Activated B cell treated with CpG ODN at 0.5 μM for 24 hours (primary cell): Measurements from ENCODE around the gene MDH1B. TPM values are rescaled to one million over a fixed set of nuclear protein-coding genes. Genes with fewer than 3 reads are reported as not detected.
"Not testable (repeated sequence)": the region's sequence is repeated elsewhere in the genome, so short reads cannot be mapped to it uniquely, and the experiment has no call there.

Experiments used
- ATAC-seq: fragments of 200-7000 bp; cut with Tn5 transposase; one replicate; pipeline ENCODE4 v1.10.0; 2021; ENCODE audit warnings: low read depth, mild to moderate bottlenecking, moderate library complexity
- CTCF ChIA-PET: fragments of 350-600 bp; sonication (Branson Sonifier 250); formaldehyde crosslinking; loops from one replicate; lab custom pipeline; 2021; ENCODE audit warnings: antibody characterized with exemption; lab: Charles Lee
- POLR2A ChIA-PET: fragments of 350-600 bp; sonication (Branson Sonifier 250); formaldehyde crosslinking; loops from one replicate; lab custom pipeline; 2021; ENCODE audit warnings: antibody characterized with exemption; lab: Charles Lee
- DNase-seq: peaks from one replicate; pipeline ENCODE4 v3.0.0; 2022
- H3K27ac Mint-ChIP-seq: one replicate; pipeline ENCODE4 v1.8.0; 2020; ENCODE audit warnings: mixed read lengths
- H3K27me3 Mint-ChIP-seq: one replicate; pipeline ENCODE4 v1.8.0; 2021; ENCODE audit warnings: mixed read lengths
- H3K36me3 Mint-ChIP-seq: one replicate; pipeline ENCODE4 v1.8.0; 2021; ENCODE audit warnings: low read depth, mixed read lengths
- H3K4me1 Mint-ChIP-seq: one replicate; pipeline ENCODE4 v1.8.0; 2021; ENCODE audit warnings: mixed read lengths
- H3K4me3 Mint-ChIP-seq: one replicate; pipeline ENCODE4 v1.8.0; 2020; ENCODE audit warnings: mild to moderate bottlenecking, mixed read lengths
- H3K9me3 Mint-ChIP-seq: one replicate; pipeline ENCODE4 v1.8.0; 2020; ENCODE audit warnings: mixed read lengths
- intact Hi-C: fragments of 100-400 bp; cut with micrococcal nuclease; formaldehyde crosslinking; loops from one replicate; pipeline ENCODE4 v1.15.1; 2024
- total RNA-seq: library from RNA; stranded (reverse); gene quantifications from 2 replicates; pipeline ENCODE4 v1.2.3, GENCODE V29; 2022
- TF ChIP-seq, protein P1 (sequence below): fragments of 200-600 bp; IDR thresholded peaks from one replicate; pipeline ENCODE4 v1.8.0; 2022; ENCODE audit warnings: antibody characterized with exemption, mild to moderate bottlenecking

The MDH1B gene
- total RNA-seq, 1 donor from 2014 or later = not detected

DNA sequence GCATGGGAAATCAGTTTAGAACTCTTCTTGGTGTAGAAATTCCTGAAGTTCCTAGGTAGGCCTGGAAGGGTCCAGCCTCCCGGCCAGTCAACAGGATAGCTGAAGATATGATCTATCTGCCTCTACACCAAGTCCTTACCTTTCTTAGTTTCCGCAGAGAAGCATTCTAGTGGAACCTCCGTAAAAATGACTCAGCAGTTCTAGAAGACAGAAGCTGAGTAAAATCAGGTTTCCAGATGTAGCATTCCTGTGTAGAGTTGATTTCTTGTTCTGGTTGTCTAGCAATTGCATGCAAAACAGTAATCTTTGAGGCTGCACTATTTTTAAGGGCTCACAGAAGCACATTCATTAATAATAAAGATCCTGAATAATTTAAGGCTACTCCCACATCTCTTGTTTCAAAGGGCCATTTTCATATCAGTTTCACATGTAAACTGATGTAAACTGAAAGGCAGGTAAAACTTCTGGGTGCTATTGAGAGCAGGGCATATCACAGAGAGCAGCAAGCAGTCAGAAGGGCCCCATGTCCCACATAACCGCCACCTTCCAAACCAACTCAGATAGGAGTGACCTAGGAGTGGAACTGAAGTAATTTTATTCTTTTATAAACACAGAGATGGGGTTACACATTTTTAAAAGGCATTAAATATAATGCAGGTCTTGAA is 43.7 kb downstream of the MDH1B start:
- DNase-seq = no peak
- peaks cover 8% of the 10 kb centered on the region for H3K9me3 Mint-ChIP-seq
- no peaks in the 10 kb centered on the region for H3K4me1 Mint-ChIP-seq
- intact Hi-C loops = no loop called here
- H3K36me3 Mint-ChIP-seq = no peaks in the 10 kb centered on the region
- H3K27ac Mint-ChIP-seq = no peak overlapping the region
- CTCF ChIA-PET = no interaction called here
- ATAC-seq = no peak
- TF ChIP-seq, protein P1, sequence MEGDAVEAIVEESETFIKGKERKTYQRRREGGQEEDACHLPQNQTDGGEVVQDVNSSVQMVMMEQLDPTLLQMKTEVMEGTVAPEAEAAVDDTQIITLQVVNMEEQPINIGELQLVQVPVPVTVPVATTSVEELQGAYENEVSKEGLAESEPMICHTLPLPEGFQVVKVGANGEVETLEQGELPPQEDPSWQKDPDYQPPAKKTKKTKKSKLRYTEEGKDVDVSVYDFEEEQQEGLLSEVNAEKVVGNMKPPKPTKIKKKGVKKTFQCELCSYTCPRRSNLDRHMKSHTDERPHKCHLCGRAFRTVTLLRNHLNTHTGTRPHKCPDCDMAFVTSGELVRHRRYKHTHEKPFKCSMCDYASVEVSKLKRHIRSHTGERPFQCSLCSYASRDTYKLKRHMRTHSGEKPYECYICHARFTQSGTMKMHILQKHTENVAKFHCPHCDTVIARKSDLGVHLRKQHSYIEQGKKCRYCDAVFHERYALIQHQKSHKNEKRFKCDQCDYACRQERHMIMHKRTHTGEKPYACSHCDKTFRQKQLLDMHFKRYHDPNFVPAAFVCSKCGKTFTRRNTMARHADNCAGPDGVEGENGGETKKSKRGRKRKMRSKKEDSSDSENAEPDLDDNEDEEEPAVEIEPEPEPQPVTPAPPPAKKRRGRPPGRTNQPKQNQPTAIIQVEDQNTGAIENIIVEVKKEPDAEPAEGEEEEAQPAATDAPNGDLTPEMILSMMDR = no peak
- H3K27me3 Mint-ChIP-seq = peaks cover 17% of the 10 kb centered on the region
- POLR2A ChIA-PET = no interaction called here
- no peak overlapping the region for H3K4me3 Mint-ChIP-seq

DNA sequence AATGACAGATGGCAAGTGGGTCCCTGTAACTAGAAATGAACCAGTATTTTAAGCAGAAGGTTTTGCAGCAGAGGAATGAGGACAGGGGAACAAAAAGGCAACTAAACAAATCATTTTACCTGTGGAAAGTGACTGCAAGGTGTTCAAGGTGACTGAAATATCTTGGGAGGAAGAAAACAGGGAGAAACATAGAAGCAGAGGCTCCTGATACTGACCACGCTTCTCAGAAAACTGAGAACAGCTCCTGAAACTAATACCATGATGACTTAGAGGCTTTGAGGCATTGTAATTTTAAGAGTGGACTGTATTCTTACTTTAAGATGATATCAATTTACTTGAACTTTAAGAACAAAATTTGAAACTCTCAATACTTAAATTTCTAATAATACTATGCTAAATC is 46.8 kb downstream of the MDH1B start, which contains the start of gene DYTN:
Gene DYTN (minus strand): TSS at position 101 of the 400 bp plus-strand sequence. CDS start 117 bp downstream, outside the sequence.
- Mint-ChIP-seq H3K4me1 (peaks cover 3% of the 10 kb centered on the region), H3K27ac (no peak within 1 kb of the TSS), H3K27me3 (peaks cover 9% of the 10 kb centered on the region), H3K4me3 (no peak within 1 kb of the TSS), H3K9me3 (peaks cover 8% of the 10 kb centered on the region), H3K36me3 (no peaks in the 10 kb centered on the region)
- no peak for ATAC-seq
- intact Hi-C loops = no loop called here
- TF ChIP-seq, protein P1 = no peak
- DNase-seq = no peak
- POLR2A ChIA-PET = no interaction called here
- CTCF ChIA-PET = no interaction called here

DNA sequence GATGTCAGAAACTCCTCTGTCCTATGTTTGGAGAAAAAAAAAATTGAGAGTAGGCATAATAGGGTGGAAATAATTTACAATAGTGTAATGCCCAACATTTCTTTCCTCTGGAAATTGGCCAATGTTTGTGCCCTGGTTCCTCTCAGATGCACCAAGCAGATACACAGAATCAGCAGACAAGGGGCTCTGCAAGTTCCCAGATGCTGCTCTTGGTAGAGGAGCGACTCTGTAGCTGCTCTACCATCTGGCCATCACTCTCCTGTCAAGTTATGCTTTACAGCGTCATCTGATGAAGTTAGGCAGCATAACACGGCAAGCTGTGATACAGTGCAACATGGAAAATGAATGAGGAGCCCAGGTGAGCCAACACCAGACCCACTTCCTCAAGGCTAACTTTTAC is 48.5 kb downstream of the MDH1B start:
- no peak overlapping the region for H3K27ac Mint-ChIP-seq
- ATAC-seq (no peak), DNase-seq (no peak)
- H3K27me3 Mint-ChIP-seq = peaks cover 9% of the 10 kb centered on the region
- TF ChIP-seq, protein P1 = no peak
- no peak overlapping the region for H3K4me3 Mint-ChIP-seq
- H3K9me3 Mint-ChIP-seq = peaks cover 3% of the 10 kb centered on the region
- peaks cover 3% of the 10 kb centered on the region for H3K4me1 Mint-ChIP-seq
- CTCF ChIA-PET = no interaction called here
- intact Hi-C loops = no loop called here
- POLR2A ChIA-PET = no interaction called here
- H3K36me3 Mint-ChIP-seq = no peaks in the 10 kb centered on the region

DNA sequence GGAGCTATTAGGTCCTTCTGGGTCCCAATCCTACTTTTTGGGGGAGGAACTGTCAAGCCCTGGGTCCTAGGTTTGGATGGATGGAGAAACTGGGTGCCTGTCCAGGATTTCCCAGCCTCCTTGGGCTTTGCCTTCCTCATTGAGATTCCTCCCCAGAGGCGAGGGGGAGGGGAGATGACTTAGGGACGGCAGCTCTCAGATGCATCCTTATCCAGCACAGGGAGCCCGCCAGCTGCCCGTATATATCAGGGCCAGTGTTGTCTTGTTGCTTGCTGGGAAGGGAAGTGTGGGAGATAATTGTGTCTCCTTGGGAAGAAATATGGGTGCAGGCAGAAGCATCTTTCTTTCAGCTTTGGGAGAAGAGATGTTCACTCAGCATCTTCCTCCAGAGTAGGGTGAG is 49.9 kb downstream of the MDH1B start:
- H3K9me3 Mint-ChIP-seq, H3K27me3 Mint-ChIP-seq, H3K4me1 Mint-ChIP-seq, H3K36me3 Mint-ChIP-seq, H3K27ac Mint-ChIP-seq, ATAC-seq, DNase-seq, POLR2A ChIA-PET, H3K4me3 Mint-ChIP-seq, intact Hi-C loops, CTCF ChIA-PET: not testable (repeated sequence)

DNA sequence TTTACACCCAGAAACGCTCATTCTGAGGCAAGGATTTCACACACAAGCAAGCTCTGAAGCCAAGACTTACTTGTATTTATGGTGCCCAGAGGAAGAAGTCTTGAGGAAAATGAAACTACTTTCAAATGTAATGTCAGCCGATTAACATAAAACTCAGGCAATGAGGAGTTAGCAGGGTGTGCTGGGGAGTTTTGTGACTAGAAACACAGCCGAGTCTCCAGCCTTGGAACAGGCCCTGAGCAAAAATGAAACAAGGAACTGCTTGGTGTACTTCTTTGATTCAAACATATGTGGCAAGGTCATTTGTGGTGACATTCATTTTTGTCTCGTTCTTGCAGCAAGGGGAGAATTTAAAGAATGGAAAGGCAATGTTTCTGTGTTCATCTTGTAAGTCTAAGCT is 51.4 kb downstream of the MDH1B start:
- CTCF ChIA-PET = no interaction called here
- H3K36me3 Mint-ChIP-seq = no peaks in the 10 kb centered on the region
- POLR2A ChIA-PET = no interaction called here
- H3K4me3 Mint-ChIP-seq = no peak overlapping the region
- no peak for ATAC-seq
- TF ChIP-seq, protein P1 = no peak
- DNase-seq = no peak
- H3K27me3 Mint-ChIP-seq = peaks cover 7% of the 10 kb centered on the region
- H3K4me1 Mint-ChIP-seq = peaks cover 3% of the 10 kb centered on the region
- intact Hi-C loops = no loop called here
- H3K9me3 Mint-ChIP-seq = no peaks in the 10 kb centered on the region
- H3K27ac Mint-ChIP-seq = no peak overlapping the region
